Glomerular visceral epithelial cell (primary cell): ENCODE measurements around the gene RPS6KA1.

Experiments used
- DNase-seq: peaks from one replicate; pipeline ENCODE4 v3.0.0-alpha.2; 2016; ENCODE audit errors: extremely low spot score

The RPS6KA1 gene

DNA sequence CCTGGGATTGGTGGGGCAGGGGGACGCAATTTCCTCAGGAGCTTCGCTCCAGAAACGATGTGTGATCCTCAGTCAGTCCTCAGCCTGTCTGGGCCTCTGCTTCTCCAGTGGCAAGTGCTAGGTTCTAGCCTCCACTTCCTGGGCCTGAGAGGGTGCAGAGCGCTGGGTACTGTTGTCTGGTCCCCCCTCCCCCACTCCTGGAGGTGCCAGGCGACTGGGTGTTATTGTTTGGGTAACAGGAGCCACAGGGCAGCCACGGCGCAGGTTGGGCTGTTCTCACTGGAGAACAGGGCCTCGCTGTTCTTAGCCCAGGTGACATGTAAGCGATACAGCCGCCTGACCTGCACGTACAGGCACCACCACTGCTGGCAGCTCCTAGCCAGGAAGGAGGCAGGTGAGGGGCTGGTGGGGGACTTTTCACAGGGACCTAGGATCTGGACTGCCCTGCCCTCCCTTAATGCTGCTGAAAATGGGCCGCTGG is 2.1 kb downstream of the RPS6KA1 start:
- no peak for DNase-seq

DNA sequence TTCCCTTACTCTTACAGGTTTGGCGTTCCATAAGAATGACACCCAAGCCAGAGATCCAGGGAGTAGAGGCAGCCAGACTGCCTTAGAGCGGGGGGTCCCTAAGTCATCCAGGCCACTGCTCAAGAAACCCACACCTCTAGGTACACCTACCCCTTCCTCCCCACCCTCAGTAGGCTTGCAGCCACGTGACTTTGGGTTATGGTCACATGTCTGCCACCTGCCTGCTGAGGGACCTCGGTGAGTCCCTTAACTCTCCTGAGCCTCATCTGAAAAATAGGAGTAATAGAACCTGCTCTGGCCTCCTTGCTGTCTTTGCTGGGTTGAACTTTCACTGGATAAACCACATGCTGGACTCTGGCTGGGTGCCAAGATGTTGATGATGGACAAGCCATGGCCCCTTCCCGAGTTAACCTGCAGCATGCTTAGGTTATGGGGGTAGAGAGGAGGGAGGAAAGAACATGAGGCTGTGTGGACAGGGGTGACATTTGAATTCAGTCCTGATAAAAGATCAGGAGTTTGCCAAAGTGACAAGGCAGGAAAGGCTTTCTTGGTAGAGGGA is 4.5 kb downstream of the RPS6KA1 start:
- no peak for DNase-seq

DNA sequence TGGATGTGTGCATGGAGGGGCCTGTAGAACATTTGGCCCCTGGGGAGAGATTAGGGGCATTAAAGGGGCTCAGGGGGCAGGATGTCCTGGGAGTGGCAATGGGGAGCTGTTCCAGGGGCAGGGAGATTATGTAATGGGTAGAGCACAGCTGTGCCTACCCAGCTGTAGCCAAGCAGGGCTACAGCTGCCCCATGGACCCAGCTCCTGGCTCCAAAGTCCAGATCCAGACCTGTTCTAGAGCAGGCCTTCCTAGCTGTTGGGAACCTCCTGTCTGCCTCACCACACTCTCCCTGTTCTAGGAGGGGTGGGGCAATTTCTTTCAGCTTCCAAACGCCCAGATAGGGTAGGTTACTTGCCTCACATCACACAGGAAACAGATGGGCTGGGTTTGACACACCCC is 5.6 kb downstream of the RPS6KA1 start:
- no peak for DNase-seq

DNA sequence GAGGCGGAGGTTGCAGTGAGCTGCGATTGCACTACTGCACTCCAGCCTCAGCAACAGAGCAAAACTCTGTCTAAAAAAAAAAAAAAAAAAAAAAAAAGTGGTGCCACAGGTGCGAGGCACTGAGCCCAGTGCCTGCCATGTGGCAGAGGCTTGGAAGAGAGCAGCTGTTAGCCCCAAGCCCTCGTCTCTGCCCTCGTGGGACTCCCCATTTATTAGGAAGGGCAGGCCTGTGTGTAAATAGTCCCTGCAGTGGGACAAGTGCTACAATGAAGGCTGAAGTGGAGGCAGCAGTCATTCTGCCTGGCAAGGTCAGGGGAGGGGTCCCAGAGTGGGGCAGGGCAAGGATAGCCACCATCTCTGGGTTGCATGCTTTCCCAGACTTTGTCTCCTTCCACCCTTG is 6.5 kb downstream of the RPS6KA1 start:
- DNase-seq = no peak

DNA sequence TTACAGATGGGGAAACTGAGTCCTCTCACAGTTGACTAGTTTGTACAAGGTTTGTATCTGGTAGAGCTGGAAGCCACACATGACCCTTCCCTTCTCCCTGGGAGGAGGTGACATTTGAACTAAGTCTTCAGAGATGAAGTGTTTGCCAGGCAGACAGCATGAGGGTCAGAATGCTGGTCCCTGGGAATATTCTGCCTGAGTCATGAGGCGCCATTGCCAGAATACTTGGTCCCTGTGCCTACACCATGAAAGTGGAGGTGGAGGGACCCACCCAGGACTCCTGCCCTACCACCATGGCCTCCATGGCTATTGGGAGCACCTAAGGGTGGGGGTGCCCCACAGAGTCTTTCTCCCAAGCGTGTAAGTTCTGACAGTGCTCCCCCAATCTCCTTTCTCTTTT is 7.0 kb downstream of the RPS6KA1 start:
- DNase-seq = no peak

DNA sequence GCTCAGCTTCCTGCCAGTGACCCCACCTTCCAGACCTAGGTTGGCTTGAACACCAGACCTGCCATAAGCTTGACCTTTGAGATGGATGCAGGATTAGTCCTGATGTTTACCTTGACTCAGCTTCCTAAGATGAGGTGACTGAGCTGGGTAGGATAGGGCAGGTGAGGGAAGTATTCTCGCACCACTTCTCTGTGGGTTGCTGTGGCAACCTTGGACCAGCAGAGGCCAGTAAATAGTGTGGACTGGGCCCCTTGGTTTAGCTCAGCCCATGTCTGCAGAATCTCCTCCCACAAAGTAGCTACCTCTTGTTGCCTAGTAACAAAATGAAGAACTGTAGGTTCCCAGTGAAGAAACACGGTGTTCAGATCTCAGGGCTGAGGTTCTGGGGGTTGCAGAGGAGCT is 8.4 kb downstream of the RPS6KA1 start:
- peak; percentile 24 for DNase-seq

DNA sequence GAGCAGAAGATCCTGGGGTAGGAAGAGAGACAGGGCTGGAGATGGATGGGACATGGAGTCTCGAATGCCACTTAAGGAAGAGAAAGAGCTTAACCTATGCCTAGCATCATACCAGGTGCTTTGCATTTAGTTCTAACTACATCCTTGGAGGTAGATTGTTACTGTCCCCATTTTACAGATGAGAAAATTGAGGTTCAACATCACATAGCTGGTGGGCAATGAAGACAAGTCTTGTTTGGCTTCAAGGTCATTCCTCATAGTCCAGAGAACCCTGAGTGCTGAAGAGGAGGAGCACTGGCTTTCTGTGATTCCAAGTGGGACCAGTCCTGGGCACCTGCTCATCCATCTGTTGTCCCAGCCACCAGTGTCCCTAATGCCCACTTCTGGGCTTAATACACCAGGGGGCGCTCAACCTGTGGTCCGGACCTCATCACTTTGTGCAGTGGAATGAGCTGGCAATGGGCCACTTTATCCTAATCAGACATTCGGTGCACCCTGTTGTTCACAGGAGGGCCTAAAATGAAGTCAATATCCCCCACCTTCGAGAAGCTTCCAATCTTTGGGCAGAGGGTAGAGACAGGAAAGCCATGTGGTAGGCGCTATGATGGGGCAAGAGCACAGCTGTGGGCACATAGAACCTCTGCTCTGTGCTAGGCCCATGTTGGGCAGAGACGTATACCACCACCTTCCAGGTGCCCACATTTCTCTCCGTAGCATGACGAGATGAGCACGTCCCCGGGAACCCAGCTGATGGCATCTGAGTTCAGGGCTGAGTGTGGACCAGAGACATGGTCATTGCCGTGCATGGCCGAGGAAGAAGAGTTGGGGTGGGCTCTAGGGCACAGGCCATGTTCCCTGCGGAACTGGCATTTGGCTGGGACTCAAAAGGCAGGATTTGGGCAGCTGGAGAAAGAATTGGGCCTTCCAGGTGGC is 9.2 kb downstream of the RPS6KA1 start:
- peak; percentile 40 for DNase-seq

DNA sequence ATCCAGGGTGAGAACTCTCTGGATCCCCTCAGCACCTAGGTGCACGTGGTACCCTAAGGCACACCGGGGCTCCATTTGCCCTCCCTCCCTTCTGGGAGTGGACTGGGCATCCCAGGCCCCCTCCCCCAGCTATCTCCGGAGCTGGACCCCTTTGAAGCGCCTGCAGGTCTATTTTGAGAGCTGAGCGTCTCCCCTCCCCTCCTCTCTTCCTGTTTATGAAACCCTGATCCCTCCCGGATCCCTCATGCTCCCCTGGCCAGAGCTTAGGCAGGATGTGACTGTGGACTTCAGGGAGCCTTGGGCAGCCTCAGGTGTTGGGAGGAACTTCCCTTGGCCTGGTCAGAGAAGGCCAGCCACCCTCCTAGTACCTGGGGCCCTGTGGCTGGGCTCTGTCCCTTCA is 10.2 kb downstream of the RPS6KA1 start:
- no peak for DNase-seq

DNA sequence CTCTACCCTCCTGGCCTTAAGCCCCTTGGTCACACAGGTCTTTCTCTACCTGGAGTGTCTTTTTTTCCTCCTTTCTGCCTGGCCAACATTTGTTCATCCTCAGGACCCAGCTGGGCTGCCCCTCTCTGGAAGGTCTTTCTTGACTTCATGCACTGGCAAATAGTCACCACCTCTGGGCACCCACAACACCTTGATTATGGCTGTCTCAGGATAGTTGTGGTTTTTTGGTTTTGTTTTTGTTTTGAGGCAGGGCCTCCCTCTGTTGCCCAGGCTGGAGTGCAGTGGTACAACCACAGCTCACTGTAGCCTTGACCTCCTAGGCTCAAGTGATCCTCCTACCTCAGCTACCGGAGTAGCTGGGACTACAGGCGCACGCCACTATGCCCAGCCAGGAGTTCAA is 10.8 kb downstream of the RPS6KA1 start:
- DNase-seq = no peak

DNA sequence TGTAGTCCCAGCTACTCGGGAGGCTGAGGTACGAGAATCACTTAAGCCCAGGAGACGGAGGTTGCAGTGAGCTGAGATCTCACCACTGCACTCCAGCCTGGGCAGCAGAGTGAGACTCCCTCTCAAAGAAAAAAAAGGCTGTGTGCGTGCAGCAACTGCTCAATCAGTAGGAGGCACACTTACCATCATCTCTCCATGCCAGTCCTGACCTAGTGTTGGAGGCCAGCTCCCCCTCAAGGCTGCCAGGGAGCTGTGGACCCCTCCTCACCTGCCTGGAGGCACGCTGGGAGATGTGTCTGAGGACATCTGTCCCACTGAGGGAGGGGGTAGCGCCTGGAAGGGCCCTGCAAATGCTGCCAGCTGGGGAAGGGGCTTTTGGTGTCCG is 11.9 kb downstream of the RPS6KA1 start:
- no peak for DNase-seq

DNA sequence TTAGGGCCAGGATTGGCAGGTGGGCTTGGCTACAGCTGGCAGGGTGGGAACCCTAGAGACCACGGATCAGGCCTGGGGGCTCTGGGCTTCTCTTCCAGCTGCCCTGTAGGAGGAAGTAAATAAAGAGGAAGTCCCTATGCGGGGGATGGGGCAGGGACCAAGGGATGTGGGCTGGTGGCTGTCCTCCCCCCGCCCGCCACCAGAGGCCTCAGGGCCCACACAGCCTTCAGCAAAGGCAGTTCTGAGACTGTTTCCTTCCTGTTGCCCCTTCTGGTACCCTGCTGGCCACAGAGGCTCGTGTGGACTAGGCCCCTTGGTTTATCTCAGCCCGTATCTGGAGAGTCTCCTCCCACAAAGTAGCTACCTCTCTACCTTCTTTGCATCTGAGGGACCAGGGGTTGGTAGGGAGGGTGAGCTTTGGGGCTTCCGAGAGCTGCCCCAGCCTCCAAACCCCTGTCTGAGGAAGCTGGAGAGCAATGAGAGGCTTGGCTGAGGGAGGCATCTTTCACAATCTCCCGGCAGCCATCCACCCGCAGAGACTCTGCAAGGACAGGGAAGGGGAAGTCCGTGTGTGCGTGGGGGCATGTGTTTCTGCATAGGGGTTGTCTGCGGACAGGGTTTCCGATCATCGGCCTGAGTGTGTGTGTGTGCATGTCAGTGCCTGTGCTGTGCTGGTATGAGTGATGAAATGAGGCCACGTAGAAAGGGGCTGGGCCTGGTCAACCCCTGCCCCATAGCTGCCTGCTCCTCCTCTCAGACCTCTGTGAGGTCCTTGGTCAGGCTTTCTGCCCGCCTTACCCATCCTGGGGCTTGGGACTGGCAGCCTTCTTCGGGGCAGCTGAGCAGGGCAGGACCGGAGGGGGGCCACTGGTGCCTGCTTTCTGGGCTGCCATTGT is 12.5 kb downstream of the RPS6KA1 start:
- peak; percentile 17 for DNase-seq

DNA sequence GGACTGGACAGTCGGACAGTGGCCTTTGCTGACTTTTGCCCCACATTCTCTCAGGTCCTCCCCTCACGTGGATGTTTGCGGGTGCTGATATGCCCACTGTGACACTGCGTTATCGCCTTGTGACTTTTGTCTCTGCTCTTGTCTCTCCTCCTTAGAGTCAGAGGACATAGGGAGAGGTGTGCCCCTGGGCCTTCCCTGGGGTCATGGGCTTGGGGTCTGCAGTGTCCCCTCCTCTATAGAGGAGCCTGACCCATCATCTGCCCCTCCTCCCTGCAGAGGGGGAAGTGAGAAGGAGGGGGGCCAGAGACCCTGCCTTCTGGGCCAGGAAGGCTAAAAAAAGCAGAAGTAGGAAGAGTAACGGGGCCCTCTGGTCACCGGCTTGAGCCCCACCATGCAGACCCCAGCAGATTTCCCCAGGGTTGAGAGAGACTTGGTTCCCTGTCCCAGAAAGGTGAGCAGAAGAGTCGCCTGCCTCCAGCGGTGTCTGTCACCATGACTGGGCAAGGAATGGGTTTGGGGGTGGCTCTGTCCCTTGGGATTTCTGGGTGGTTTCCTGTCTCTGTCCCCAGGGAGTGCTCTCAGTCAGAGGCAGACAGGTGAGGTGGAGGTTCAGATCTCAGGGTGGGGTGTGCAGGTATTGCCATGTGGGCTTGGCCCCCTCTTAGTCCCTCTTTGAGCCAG is 13.3 kb downstream of the RPS6KA1 start:
- no peak for DNase-seq

DNA sequence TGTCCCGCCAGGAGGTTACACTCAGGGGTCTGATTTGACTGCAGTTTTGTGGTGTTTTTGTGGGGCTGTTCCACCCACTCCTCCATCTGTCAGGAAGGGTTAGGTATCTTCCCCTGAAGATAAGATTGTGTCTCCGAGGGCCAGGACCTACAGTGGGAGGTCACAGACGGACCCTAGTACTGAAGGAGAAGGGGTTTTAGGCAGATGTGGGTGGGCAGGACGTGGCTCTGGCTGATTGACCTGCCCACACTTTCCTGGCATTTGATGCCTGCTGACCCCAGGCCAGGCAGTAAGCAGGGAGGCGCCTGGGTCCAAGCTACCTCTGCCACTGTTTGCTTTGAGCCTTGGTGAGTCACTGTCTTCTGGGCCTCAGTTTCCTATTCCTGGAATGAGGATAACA is 13.9 kb downstream of the RPS6KA1 start:
- DNase-seq = no peak

DNA sequence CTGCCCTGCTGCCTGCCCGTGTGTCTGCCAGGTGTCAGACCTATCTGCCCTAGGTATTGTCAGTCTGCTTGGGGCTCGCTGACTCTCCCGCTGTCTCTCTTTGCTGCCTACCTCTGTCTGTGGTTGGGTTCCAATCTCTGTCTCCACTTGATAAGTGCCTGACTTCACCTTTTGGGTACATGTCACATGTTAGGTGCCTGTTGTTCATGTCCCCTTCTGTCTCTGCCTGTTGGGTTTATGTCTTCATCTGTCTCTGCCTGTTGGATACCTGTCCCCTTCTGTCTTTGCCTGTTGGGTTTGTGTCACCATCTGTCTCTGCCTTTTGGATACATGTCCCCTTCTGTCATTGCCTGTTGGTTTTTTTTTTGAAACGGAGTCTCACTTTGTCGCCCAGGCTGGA is 14.6 kb downstream of the RPS6KA1 start:
- DNase-seq = no peak

DNA sequence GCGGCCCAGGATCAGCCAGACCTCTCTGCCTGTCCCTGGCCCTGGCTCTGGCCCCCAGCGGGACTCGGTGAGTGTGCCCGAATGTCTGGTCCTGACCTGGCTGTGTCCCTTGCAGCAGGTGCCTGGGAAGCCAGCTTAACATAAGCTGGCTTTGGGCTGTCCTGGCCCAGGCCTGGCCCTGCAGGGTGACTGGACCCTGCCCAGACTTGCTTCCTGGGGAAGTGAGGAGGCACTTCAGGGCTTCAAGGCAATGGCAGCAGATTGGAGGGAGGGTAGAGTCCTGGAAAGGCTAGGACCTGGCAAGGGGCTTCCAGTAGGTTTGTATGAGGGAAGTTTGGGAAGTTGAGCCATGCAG is 16.4 kb downstream of the RPS6KA1 start:
- no peak for DNase-seq

DNA sequence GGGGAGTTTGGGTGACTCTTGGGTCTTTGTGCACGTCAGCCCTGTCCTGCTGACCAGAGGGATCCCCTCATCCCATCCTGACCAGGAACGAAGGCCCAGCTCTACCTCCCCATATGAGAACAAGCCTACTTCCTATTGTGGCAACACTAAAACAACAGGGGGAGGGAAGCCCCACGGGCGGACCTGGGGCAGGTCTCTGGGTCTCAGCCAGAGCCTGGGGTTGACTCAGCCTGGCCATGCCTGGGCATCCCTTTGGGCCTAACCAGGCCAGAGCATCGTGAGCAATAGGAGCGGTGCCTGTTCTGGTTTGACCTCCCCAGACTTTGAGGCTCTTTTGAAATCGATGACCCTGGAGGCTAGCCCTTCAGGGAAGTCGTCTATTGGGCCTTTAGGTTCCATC is 16.8 kb downstream of the RPS6KA1 start:
- DNase-seq = no peak

DNA sequence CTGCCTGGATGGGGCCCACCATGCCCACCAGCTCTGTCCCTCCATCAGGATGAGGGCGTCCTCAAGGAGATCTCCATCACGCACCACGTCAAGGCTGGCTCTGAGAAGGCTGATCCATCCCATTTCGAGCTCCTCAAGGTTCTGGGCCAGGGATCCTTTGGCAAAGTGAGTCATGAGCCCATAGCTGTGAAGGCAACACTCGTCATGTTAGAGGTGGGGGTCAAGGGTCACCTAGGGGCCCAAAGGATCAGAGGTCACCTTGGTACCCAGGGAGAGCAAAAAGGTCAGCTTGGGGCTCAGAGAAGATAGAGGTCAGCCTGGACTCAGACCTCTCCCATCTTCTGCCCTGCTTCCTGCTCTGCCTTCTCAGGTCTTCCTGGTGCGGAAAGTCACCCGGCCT is 17.3 kb downstream of the RPS6KA1 start:
- DNase-seq = no peak

DNA sequence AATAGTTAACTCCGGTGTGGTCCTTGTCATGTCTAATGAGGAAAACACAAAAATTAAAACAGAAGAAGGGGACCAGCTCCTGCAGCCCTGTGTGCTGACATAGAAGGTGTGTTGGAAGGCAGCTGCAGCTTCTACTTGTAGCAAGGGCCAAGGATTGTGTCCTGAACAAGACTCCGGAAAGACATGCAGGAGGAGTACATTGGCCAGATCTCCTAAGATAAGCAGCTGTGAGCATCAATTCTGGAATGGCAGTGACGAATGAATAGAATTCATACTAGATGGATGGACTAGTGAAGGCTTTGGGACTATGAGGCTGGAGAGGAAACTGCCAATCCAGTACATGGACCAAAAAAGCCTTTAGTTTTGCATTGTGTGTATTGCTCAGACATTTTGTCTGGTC is 19.3 kb downstream of the RPS6KA1 start:
- no peak for DNase-seq

DNA sequence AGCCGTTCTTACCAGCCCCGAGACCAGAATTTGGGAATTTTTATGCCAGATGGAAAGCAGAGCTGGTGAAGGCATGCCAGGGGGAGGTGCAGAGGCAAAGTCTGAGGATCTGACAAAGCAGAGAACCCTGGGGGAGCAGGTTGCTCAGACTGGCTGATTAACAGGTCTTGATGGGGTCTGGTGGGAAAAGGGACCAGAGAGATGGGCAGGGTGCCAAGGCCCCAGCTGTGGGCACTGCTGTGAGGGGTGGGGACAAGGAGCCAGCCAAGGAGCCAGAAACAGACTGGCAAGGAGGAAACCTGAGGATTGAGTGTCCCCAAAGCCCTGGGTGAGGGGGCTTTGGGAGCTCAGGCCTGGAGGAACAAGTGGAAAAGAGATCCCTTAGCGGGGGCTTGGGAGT is 21.4 kb downstream of the RPS6KA1 start:
- DNase-seq = no peak

DNA sequence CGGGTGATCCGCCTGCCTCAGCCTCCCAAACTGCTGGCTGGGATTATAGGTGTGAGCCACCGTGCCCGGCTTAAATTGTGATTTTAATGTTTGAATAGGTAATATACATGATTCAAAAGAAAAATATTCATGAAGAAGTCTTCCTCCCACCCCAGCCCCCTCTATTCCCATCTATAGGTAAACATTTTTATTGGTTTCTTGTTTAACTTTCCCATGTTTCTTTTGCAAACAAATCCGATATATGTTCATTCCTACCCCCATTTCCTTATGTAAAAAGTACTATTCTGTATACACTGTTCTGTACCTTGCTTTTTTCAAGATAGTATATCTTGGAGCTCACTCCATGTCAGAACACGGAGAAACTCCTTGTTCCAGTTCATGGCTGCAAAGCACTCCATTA is 23.2 kb downstream of the RPS6KA1 start:
- no peak for DNase-seq

DNA sequence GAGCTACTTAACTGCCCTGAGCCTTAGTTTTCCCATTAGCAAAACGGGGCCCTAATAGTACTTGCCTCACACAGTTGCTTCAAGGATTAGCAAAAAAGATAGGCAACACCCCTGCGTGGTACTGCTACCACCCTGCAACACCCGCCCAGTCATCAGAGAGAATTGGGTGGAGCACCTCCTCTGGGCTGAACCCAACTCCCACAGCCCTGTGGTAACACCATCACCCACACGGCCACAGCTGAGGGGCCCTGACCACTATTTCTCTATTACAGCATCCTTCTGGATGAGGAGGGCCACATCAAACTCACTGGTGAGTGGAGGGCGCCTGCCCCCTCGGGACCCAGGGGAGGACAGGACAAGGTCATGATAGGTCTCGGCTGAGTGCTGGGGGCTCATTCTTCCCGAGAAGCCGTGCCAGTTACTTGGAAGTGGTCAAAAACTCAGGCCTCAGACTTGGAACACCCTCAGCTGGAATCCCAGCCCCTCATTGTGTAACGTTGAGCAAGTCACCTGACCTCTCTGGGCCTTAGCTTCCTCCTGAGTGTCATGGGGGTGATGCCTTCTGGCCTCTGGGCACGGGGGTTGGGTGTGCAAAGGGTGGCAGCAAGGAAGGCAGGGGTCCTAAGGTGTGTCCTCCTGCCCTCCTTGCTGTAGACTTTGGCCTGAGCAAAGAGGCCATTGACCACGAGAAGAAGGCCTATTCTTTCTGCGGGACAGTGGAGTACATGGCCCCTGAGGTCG is 24.6 kb downstream of the RPS6KA1 start:
- DNase-seq = no peak
